NCI-H146 treated with DMSO at 0.1 percent for 48 hours (cell line): ENCODE results near the gene SATB2.

Experiments
- DNase-seq: peaks from one replicate; lab custom pipeline; 2025; ENCODE audit not compliant: unreplicated experiment; lab: John Stamatoyannopoulos, UW

Gene SATB2

DNA sequence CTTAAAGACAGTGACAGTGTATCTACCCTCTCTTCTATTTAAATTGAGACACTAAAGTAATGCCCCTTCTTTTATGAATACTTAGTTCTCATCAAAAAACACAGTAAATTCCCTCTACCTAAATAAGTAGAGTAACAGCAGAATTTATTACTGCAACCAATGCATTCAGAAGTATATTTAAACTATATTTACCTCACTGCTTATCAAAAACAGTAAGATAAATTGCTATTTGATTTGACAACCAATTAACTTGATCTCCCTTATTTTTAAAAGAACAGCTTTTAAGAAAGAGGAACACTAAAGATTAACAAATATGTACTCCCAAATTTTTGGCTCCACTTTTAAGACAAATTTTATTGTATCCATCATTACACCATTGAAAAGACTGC is 4.8 kb downstream of the SATB2 start:
- DNase-seq: no peak

GRCh38 chr2:199452260-199452990 is 5.3 kb downstream of the SATB2 start:
- no peak for DNase-seq

DNA sequence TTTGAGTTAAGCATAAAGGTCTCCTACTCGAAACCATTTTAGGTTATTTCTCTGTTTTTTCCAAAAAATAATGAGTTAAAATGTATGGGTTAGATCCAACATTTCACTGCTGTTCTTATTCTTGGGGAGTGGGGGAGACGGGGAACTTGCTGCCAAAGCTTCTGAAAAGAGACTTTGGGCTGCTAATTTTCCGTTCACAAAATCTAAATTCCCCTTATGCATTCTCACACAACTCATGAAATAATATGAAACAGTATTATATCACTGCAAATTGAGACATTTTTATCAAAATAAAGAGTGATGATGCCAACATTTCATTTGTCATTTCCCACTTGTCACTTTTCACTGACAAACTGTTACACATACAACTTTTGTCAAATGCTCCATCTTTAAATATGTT is 7.8 kb downstream of the SATB2 start:
- no peak for DNase-seq

DNA sequence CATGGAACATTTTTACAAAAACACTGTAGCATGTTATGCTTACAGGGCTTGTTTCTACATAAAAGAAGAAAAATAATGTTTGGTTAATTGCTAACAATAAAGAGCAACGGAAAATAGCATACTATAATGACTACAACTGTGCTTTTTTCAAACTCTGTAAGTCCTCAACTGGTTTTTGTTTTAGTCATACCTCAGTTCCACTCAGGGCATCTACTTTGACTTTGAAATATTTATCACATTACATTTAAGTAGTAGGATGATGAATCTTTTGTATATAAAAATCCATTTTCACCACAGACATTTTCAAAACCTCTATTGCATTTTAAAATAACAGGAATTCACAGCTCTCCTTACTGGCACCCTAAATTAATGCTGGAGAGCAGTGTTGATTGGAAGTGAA is 8.3 kb downstream of the SATB2 start:
- DNase-seq: no peak

GRCh38 chr2:199446996-199447576 is 10.7 kb downstream of the SATB2 start:
- DNase-seq: no peak

DNA sequence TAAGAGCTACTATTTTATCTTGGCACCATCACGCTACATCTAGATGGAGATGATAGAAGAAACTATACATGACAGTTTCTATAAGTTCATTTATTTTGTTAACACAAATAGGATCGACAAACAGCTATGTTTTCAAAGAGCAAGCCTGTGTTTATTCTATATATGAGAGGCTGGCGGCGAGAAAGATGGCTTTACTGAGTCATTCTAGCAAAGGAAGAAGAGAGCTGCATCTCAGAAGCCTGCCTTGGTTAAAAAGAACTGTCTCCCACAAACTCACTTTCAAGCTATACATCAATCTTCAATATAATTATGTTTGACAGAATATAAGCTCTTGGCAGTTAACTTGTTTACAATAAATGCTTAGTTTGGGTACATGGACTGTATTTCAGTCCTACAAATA is 13.0 kb downstream of the SATB2 start:
- no peak for DNase-seq

DNA sequence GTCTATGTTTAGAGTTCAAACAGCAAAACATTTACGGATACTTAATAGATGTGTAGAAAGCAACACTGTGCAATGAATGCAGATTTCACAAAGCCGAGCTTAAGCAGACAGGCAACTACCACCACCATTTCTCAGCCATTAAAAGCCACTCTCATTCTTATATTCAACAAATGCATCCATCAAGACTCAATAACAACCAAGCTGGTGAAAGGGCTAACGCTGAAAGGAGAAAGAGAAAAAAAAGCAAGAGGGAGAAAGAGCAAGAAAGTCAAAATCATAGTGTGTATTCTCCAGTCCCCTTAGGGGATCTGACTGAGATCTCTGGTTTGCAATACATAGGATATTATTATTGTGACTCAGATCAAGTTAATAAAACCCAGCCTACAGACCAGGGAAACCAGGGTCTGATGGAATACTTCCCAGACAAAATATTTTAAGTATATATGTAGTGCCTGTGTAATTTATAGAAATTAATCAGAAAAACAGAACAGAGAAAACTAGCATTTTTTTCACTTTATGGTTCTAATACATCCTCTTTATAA is 14.1 kb downstream of the SATB2 start:
- no peak for DNase-seq

DNA sequence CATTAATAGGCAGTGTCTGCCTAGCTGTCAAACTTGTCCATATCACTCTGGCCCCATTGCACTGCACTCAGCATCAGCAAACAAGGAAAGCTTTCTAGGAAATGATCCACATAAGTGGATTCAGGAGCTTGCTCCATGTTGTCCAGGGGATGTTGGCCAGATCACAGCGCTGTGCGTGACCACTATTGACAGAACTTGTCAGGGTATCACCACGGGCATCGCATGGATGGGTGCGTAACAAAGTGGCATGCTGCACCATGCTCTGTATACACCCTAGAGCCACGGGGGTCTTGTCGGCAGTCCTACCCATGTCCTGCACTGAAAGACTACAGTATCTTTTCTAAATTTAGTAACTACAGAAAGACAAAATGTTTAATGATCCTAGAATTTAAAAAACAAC is 15.6 kb downstream of the SATB2 start:
- no peak for DNase-seq

- DNase-seq: no peak
These were observed 16.0 kb downstream of the SATB2 start for GRCh38 chr2:199441759-199442158.

GRCh38 chr2:199440118-199440517 is 17.6 kb downstream of the SATB2 start:
- no peak for DNase-seq

GRCh38 chr2:199439542-199439941 is 18.2 kb downstream of the SATB2 start:
- no peak for DNase-seq

- no peak for DNase-seq
These were observed 18.7 kb downstream of the SATB2 start for GRCh38 chr2:199439066-199439465.

- no peak for DNase-seq
These were observed 23.2 kb downstream of the SATB2 start for GRCh38 chr2:199434555-199434954.

- no peak for DNase-seq
These were observed 24.4 kb downstream of the SATB2 start for GRCh38 chr2:199433204-199433832.

DNA sequence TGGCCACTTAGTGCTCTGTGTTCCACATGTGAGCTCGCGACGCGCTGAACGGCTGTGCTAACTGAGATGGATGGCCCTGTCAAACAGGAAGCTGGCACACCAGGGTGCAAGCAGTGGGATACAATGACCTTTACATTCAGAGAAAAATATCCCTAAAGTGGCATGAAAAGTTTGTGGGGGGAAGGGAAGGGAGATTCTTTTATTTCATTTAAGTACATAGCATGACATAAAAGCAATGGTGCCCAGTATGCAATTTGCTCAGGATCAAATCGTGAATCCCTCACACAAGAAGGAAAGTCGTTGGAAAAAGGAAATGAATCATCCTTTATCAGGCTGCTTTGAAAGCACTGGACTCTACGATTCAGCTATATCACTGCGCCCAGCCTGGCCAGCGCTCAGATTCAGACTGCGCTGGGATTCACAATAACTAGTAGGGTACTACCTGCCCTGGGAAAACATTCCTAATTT is 26.0 kb downstream of the SATB2 start:
- peak; percentile 7 for DNase-seq

DNA sequence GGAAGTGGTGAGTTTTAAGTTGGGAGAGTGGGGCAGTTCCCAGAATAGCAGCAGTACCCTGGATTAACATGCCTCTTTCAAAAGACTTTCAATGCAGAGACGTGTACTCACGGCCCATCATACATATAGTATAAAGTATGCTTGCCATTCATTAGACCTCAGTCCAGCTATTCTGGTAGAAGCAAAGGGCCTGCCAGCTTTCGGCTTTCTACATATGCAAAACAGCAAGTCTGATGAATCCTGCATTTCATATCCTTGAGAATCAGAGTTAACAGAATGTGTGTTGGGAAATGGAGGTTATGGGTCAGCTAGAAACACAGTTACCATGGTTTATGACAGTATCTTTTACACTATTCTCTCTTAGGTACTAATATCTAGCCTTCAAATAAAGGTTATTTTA is 27.5 kb downstream of the SATB2 start:
- DNase-seq: no peak

DNA sequence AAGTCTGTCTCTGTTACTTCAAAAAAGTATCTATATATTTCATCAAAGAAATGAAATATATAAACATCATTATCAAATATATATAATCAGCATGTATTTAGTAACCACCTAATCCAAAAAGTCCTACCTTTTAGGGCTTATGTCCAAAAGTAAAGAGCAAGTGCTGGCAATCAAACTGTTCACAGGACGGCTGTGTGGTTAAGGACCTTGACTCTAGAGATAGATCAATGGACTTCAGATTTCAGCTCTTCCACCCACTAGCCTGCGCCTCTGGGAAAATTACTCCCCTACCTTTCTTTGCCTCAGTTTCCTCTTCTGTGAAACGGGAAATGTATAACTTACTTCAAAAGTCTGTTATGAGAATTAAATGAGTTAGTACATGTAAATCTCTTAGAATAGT is 29.4 kb downstream of the SATB2 start:
- no peak for DNase-seq

DNA sequence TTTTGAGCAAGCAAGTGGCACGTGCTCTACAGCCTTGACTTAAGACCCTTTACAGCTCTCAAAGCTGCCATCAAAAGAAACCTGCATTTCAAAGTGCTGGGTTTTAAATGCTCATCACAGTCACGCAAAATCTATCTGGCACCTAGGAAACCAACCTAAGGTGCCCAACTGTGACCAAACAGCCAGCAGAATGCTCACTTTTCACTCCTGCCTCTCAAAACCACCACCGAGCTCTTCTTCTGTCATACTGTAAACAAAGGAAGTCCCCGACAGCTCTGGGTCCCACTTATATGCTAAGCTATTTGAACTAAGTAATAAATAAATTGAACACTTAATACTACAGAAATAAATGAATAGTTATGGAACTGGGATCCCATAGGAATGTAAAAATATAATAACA is 33.6 kb downstream of the SATB2 start:
- DNase-seq: no peak

DNA sequence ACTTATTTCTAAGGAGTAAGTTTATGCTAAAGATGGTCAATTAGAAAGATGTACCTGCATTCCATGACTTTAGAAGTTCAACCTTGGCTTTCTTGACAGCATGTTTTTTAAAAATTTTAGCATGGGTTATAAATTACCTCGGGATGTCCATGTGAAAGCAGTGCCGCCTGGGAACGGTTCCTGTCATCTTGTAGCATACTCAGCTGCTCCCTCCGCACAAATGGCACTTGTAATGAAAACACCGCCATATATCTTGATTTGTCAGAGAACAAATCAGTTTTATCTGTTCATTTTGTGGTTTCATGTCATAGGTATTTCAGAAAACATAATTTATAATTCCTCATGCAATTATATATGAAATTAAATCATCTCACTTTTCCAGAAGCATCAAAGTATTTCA is 38.3 kb downstream of the SATB2 start:
- no peak for DNase-seq

DNA sequence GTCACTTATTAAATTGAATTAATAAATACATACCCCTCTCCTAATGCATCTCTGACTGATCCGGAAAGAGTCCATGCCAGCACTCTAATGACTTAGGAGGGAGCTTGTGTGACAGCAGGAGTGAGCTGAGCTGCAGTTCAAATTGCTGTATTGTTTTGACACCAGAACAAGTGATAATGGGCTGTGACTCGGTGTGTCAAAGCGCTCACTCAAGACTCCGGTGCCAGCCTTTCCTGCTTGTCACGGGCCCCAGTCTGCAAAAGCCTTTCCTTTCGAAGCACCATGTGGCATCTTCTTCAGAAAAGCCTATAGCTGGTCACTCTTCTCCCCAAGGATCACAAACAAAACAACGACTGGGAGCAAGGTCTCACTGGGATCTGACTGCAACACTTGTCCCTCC is 43.3 kb downstream of the SATB2 start:
- no peak for DNase-seq

DNA sequence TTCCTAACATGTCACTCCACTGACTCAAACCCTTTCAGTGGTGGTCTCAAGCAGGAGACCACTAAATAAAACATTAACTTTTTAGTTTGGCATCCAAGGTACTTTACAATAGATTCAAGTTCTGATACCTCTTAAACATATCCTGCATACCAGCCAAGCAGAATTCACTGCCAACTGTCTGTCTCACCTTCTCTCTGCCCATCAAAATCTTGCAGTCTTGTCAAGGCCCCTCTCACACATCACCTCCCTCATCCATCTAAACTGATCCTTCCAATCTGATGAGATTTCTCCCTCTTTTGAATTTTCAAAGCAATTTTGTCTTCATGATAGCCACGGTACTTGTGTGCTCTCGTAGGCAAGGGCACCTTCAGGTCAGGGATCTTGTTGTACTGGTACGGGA is 43.7 kb downstream of the SATB2 start:
- no peak for DNase-seq
